Uterus (tissue), 2 donors: ENCODE data around the gene NEAT1.

Experiments used
- POLR2A ChIP-seq, 2 donors: fragments of 450-650 bp; IDR thresholded peaks; one replicate each; pipeline ENCODE4 v1.6.1; 2016; ENCODE audit warnings: antibody characterized with exemption in 2 of 2, mild to moderate bottlenecking in 1 of 2, moderate library complexity in 1 of 2
- TF ChIP-seq, protein P1 (sequence below), 4 experiments: fragments of 200-600 bp in 2 of 4; fragments of 450-650 bp in 2 of 4; sonication (generic) in 2 of 4; IDR thresholded peaks; one replicate each; pipeline ENCODE4 v1.5.1; 2016 to 2019; ENCODE audit warnings: antibody characterized with exemption in 4 of 4, mild to moderate bottlenecking in 2 of 4, moderate library complexity in 1 of 4

DNA sequence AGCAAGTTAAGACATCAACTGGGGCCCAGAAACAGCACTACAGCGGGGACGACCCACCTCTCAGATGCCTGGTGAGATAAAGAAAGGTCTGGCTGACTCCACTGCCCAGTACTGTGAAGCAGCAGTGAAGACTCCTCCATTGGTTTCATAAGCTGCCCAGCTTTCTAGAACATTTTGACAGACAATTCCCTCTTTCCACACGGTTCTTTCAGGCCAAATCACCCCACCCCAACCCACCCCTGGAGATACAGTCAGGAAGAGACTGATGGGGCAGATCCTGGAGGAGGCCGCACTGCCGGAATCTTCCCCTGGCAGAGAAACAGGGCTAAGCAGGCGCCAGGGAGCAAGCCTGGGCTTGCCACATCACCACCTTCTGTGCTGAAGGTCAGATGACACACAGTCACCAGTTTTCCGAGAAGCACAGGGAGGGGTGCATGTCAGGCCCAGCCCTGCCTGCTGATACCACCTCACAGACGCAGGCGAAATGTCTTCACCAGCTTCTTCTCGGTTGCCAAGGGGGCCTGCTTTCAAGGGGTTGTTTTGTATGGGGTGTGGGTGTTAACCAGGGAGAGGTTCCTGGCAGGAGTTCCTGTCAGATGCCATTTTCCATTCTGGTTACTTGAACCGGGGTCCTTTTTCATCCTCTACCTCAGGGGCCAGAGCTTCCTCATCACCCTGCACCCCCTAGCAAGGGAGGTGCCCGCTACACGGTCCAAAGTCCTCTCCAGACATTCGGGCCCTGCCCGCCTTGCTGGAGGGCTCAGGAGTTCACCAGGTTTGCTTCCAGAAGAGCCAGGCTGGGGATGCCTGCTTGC is 1.4 kb upstream of the NEAT1 start:
- TF ChIP-seq, protein P1, sequence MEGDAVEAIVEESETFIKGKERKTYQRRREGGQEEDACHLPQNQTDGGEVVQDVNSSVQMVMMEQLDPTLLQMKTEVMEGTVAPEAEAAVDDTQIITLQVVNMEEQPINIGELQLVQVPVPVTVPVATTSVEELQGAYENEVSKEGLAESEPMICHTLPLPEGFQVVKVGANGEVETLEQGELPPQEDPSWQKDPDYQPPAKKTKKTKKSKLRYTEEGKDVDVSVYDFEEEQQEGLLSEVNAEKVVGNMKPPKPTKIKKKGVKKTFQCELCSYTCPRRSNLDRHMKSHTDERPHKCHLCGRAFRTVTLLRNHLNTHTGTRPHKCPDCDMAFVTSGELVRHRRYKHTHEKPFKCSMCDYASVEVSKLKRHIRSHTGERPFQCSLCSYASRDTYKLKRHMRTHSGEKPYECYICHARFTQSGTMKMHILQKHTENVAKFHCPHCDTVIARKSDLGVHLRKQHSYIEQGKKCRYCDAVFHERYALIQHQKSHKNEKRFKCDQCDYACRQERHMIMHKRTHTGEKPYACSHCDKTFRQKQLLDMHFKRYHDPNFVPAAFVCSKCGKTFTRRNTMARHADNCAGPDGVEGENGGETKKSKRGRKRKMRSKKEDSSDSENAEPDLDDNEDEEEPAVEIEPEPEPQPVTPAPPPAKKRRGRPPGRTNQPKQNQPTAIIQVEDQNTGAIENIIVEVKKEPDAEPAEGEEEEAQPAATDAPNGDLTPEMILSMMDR (IDR thresholded peaks at IDR 0.05): no peak
- peak; percentile 77 to 86 for TF ChIP-seq POLR2A (IDR thresholded peaks at IDR 0.05)
